Activated T-cell treated with anti-CD3 and anti-CD28 coated beads for 24 hours (primary cell): ENCODE data around the gene IFT27.

Experiments
- DNase-seq: peaks from one replicate; pipeline ENCODE4 v3.0.0-alpha.2; 2020; ENCODE audit warnings: low read depth

The IFT27 gene

DNA sequence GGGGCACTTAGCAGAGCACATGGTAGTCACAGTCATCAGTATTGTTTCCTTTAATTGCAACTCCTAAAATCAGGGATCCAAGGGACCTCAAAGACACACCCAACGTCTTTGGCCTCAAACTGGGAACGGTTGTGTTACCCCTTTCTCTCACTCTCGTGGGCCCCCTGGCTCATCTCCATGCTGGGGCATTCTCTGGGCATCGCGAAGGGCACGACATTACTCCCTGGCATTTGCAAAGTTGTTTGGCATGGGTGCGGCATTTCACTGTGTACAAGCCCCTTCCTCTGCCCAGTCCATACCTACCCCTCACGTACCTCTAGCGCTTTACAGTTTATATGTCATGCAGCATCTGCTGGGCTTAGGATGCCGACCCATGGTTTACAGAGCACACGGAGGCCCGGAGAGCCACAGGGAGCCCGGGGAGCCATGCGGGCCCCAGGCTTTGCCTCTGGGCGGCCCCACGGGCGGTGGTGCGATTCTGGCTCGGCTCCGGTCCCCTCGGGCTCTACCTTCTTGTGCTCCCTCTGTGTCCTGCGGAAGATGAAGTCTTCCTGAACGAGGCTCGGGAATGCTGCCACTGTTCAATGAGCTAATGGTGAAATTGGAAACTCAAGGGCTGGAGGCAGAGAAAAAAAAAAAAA, 50.4 kb downstream of the IFT27 start:
- DNase-seq, result no peak

DNA sequence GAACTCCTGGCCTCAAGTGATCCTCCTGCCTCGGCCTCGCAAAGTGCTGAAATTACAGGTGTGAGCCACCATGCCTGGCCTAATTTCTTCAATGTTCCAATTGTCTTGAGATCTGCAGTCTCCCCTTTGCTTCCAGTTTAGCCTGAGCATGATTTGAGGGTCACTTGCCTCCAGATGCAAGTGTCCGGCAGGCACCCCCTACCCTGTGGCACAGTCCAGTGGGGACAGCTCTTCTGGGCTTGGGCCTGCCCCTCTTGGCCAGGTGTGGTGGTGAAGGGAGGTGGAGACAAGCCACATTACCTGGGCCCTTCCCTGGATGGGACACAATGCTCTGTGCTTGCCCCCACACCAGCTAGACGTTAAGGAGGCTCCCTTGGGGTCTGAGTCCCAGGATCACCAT, 51.1 kb downstream of the IFT27 start:
- no peak for DNase-seq

DNA sequence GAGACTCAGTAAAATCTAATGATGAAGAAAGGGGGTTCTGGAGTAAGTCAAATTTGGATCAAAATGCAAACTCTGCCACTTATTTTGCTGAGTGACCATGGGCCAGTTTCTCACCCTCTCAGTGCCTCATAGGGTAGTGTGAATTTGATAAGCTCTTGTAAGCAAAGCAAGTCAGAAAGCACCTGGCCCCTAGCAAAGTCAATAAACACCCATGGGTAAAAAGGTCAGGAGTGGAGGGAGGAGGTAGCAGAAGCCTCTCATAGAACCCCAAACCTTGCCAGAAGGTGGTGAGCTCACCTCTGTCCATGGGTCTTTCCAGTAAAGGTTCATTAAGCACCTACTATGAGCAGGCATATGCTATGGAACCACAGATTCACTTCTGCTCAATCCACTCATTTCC, 53.9 kb downstream of the IFT27 start:
- DNase-seq, result no peak

DNA sequence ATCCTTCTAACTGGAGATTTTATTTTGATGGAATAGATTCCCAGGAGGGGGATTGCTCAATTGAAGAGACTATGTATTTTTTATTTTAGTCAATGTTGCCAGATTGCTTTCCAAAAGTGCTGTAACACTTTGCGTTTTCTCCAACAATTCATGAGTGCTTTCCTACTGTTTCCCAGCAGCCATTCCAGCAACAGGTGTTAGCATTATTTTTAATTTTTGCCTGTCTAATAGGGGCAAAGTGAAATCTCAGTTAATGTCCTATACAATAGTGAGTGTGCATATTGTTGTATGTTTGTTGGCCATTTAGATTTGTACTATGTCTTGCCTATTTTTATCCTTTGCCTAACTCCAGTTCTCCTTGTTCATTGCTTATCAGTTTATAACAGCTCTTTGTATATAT, 60.3 kb downstream of the IFT27 start:
- no peak for DNase-seq

DNA sequence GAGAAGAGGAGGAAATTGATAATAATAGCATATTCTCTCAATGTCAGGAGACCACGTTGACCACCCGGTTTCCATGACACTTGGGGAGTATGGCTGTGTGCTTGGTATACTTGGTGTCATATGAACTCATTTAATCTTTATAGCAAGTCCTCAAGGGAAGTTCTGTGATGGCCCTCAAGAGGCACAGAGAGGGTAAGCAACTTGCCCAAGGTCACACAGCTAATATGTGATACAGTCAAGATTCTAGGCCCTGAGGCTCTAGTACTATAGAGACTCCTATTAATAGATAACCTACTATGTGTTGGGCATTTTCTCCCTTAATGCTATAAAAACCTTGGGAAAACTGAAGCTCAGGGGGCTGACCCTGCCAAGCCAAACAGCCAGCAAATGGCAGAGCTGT, 61.8 kb downstream of the IFT27 start:
- DNase-seq, result no peak

DNA sequence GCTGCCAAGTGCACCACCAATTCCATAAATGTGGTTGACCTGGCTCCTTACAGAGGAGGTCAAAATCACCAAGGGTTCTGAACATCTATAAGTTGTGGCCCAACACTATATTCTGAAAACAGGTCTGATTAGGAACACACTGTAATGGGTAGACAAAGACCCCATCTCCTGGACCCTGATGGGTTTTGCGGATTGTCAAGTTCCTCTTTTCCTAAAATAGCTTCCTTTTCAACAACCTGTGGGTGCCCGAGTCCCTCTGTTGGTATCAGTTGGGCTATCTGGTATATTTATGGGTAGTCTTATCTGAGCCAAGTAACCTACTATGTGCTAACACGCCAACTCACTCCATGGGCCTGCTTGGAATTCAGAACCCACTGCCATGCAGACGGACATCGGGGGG, 62.5 kb downstream of the IFT27 start:
- no peak for DNase-seq
